ENCODE measurements around the gene PTPRJ.

GRCh38 chr11:48129697-48130395 lies 149.5 kb downstream of the PTPRJ start:
- TF ChIP-seq, protein P1, sequence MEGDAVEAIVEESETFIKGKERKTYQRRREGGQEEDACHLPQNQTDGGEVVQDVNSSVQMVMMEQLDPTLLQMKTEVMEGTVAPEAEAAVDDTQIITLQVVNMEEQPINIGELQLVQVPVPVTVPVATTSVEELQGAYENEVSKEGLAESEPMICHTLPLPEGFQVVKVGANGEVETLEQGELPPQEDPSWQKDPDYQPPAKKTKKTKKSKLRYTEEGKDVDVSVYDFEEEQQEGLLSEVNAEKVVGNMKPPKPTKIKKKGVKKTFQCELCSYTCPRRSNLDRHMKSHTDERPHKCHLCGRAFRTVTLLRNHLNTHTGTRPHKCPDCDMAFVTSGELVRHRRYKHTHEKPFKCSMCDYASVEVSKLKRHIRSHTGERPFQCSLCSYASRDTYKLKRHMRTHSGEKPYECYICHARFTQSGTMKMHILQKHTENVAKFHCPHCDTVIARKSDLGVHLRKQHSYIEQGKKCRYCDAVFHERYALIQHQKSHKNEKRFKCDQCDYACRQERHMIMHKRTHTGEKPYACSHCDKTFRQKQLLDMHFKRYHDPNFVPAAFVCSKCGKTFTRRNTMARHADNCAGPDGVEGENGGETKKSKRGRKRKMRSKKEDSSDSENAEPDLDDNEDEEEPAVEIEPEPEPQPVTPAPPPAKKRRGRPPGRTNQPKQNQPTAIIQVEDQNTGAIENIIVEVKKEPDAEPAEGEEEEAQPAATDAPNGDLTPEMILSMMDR (IDR thresholded peaks at IDR 0.05; ENCODE audit: poor library complexity): no peak
- no peak for TF ChIP-seq EZH2 (IDR thresholded peaks at IDR 0.05; ENCODE audit: borderline replicate concordance)

Data from hepatocyte (in vitro differentiated cells).